GM12875 (cell line): Measurements from ENCODE around the gene FN1.

Source experiments
- H3K4me3 ChIP-seq: one replicate; pipeline ENCODE4 v1.5.1; 2011; ENCODE audit warnings: low read depth, low read length, control low read depth
- CTCF ChIP-seq: IDR thresholded peaks from 2 replicates; pipeline ENCODE4 v1.5.1; 2011; ENCODE audit warnings: low read depth, mild to moderate bottlenecking, control low read depth, inconsistent platforms, low read length, moderate library complexity, borderline replicate concordance; ENCODE audit not compliant: insufficient read depth

Gene FN1

GRCh38 chr2:215442401-215442787 is 6.5 kb upstream of the FN1 start:
- no peak for TF ChIP-seq CTCF
- no peak overlapping the region for H3K4me3 ChIP-seq

- no peak for TF ChIP-seq CTCF
- H3K4me3 ChIP-seq, result no peak overlapping the region
These were observed 5.9 kb upstream of the FN1 start for GRCh38 chr2:215441560-215442400.

- H3K4me3 ChIP-seq, result no peak overlapping the region
- no peak for TF ChIP-seq CTCF
These were observed 4.2 kb upstream of the FN1 start for GRCh38 chr2:215439980-215440512.

GRCh38 chr2:215439404-215439803 is 3.5 kb upstream of the FN1 start:
- no peak for TF ChIP-seq CTCF
- no peak overlapping the region for H3K4me3 ChIP-seq

- no peak for TF ChIP-seq CTCF
These were observed 1.7 kb upstream of the FN1 start for GRCh38 chr2:215437614-215438013.

GRCh38 chr2:215436705-215437565 is 1.1 kb upstream of the FN1 start:
- TF ChIP-seq CTCF, result no peak
- H3K4me3 ChIP-seq, result no peak overlapping the region

More at GRCh38 chr2:215437614-215438013, 1.7 kb upstream of the FN1 start:
- H3K4me3 ChIP-seq, result no peak overlapping the region
